ENCODE measurements around the gene LZTR1. TPM values are rescaled to one million over a fixed set of nuclear protein-coding genes. Genes with fewer than 3 reads are reported as not detected.

The LZTR1 gene
- total RNA-seq, 1 experiment from 2014 or later = 54.3 TPM

GRCh38 chr22:20957102-20957682 lies 24.9 kb upstream of the LZTR1 start:
- peaks cover 13% of the 10 kb centered on the region for H3K36me3 ChIP-seq (ENCODE audit: insufficient read depth, low read length, poor library complexity, severe bottlenecking)
- TF ChIP-seq EZH2 (IDR thresholded peaks at IDR 0.05; ENCODE audit: borderline replicate concordance, low read depth, low read length, poor library complexity, severe bottlenecking) = no peak
- no peak for TF ChIP-seq CTCF (conservative IDR thresholded peaks at IDR 0.05; ENCODE audit: low read depth, low read length)
- intact Hi-C loops (cut with micrococcal nuclease; ENCODE audit: unreplicated experiment) = no loop called here
- H3K27me3 ChIP-seq (replicated peaks; ENCODE audit: insufficient read depth, low read depth, low read length, poor library complexity) = no peaks in the 10 kb centered on the region
- ChIA-PET POLR2A (ENCODE audit: low non-redundant PET) (no interaction called here), CTCF (interaction anchor here (1.2 kb wide), 2 partner anchors 25 to 72 kb away, joined by 3 read pairs; partner anchors contain the start of gene LZTR1)
- H3K4me3 ChIP-seq (ENCODE audit: low read depth, low read length, poor library complexity, severe bottlenecking) = peak overlapping the region; percentile 27
- no TSS peak for BruUV-seq (replicated peaks)
- H3K4me1 ChIP-seq (ENCODE audit: insufficient read depth, low read length, poor library complexity, severe bottlenecking) = no peaks in the 10 kb centered on the region
- no peak overlapping the region for H3K27ac ChIP-seq (ENCODE audit: low read depth, low read length, poor library complexity, severe bottlenecking)
- no peak for DNase-seq (ENCODE audit: low spot score)
- H3K9me3 ChIP-seq (ENCODE audit: low read depth, low read length, poor library complexity, severe bottlenecking) = no peaks in the 10 kb centered on the region

GRCh38 chr22:20957683-20958431 lies 24.2 kb upstream of the LZTR1 start:
- Histone ChIP-seq H3K4me3 (ENCODE audit: low read depth, low read length, poor library complexity, severe bottlenecking) (peak overlapping the region; percentile 27), H3K27me3 (replicated peaks; ENCODE audit: insufficient read depth, low read depth, low read length, poor library complexity) (no peaks in the 10 kb centered on the region), H3K4me1 (ENCODE audit: insufficient read depth, low read length, poor library complexity, severe bottlenecking) (no peaks in the 10 kb centered on the region), H3K9me3 (ENCODE audit: low read depth, low read length, poor library complexity, severe bottlenecking) (no peaks in the 10 kb centered on the region), H3K27ac (ENCODE audit: low read depth, low read length, poor library complexity, severe bottlenecking) (no peak overlapping the region), H3K36me3 (ENCODE audit: insufficient read depth, low read length, poor library complexity, severe bottlenecking) (peaks cover 6% of the 10 kb centered on the region)
- no TSS peak for BruUV-seq (replicated peaks)
- POLR2A ChIA-PET (ENCODE audit: low non-redundant PET) = interaction anchor here (0.6 kb wide), 1 partner anchor 14 kb away, joined by 9 read pairs; no protein-coding TSS in a partner anchor
- no peak for TF ChIP-seq EZH2 (IDR thresholded peaks at IDR 0.05; ENCODE audit: borderline replicate concordance, low read depth, low read length, poor library complexity, severe bottlenecking)
- TF ChIP-seq CTCF (conservative IDR thresholded peaks at IDR 0.05; ENCODE audit: low read depth, low read length) = no peak
- DNase-seq (ENCODE audit: low spot score) = no peak
- intact Hi-C loops (cut with micrococcal nuclease; ENCODE audit: unreplicated experiment) = no loop called here
- CTCF ChIA-PET = interaction anchor here (1.2 kb wide), 2 partner anchors 24 to 72 kb away, joined by 3 read pairs; partner anchors contain the start of gene LZTR1

GRCh38 chr22:20959578-20960461 lies 22.3 kb upstream of the LZTR1 start:
- intact Hi-C loops (cut with micrococcal nuclease; ENCODE audit: unreplicated experiment) = no loop called here
- BruUV-seq (replicated peaks) = no TSS peak

More at GRCh38 chr22:20959578-20960461, 22.3 kb upstream of the LZTR1 start:
- H3K27ac ChIP-seq (ENCODE audit: low read depth, low read length, poor library complexity, severe bottlenecking) = no peak overlapping the region
- no peak overlapping the region for H3K4me3 ChIP-seq (ENCODE audit: low read depth, low read length, poor library complexity, severe bottlenecking)
- POLR2A ChIA-PET (ENCODE audit: low non-redundant PET) = no interaction called here
- no peak for TF ChIP-seq EZH2 (IDR thresholded peaks at IDR 0.05; ENCODE audit: borderline replicate concordance, low read depth, low read length, poor library complexity, severe bottlenecking)
- no peak for TF ChIP-seq CTCF (conservative IDR thresholded peaks at IDR 0.05; ENCODE audit: low read depth, low read length)
- no peaks in the 10 kb centered on the region for H3K36me3 ChIP-seq (ENCODE audit: insufficient read depth, low read length, poor library complexity, severe bottlenecking)
- H3K9me3 ChIP-seq (ENCODE audit: low read depth, low read length, poor library complexity, severe bottlenecking) = no peaks in the 10 kb centered on the region
- H3K27me3 ChIP-seq (replicated peaks; ENCODE audit: insufficient read depth, low read depth, low read length, poor library complexity) = no peaks in the 10 kb centered on the region
- CTCF ChIA-PET = no interaction called here
- no peaks in the 10 kb centered on the region for H3K4me1 ChIP-seq (ENCODE audit: insufficient read depth, low read length, poor library complexity, severe bottlenecking)
- DNase-seq (ENCODE audit: low spot score) = no peak

Data from A673 (cell line).